Measurements from ENCODE around the gene MPZL1. TPM values are rescaled to one million over a fixed set of nuclear protein-coding genes. Genes with fewer than 3 reads are reported as not detected.

Gene MPZL1
- total and polyA plus RNA-seq, 2 of the 13 experiments (the other 11 are each of a cell fraction or from before 2014, with no cell fraction given) = 38.0 to 68.7 TPM

DNA sequence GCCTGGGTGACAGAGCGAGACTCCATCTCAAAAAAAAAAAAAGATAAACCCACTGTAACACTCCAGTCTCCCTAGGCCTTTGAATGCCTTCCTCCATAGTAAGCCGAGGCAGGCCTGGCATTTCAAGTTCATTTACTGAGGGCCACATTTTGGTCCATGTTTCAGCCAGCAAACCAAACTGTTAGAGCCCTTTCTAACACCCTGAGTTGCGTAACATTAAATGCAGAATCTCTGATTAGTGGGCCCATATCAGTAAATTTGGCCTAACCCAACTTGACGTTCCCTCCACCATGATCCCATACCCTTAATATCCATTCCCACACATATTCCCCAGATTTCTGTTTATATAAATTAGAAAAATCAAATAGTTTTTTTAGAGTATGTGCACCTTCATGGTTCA, 12.4 kb downstream of the MPZL1 start:
- H4K20me1 ChIP-seq (ENCODE audit: insufficient read depth, low read length) = 0 out of 2 replicates have a peak, but pooled peaks cover 5% of the 10 kb centered on the region
- peaks cover 1 to 11% of the 10 kb centered on the region in 2 experiments; a peak in 2 of 5 replicates for H3K36me3 ChIP-seq (replicated peaks in 1 of 2; ENCODE audit: control insufficient read depth in 1 of 2, insufficient read depth in 2 of 2, low read length in 2 of 2)
- ChIA-PET CTCF (ENCODE audit: low intra/inter-chr PET ratio, low total read pairs) (no interaction called here), POLR2A (no interaction called here)
- H2AFZ ChIP-seq (ENCODE audit: low read length) = no peak overlapping the region
- H3K4me1 ChIP-seq (ENCODE audit: insufficient read depth, low read length) = peaks cover 35% of the 10 kb centered on the region
- FAIRE-seq (no peak), DNase-seq (ENCODE audit: low spot score) (no peak), ATAC-seq (no peak)
- H3K4me2 ChIP-seq (ENCODE audit: low read depth, low read length) = no peak overlapping the region
- H3K27ac ChIP-seq (ENCODE audit: extremely low read length, insufficient read depth, low read length) = no peak overlapping the region
- 98% methylated on average over 4 of the region's 4 CpGs for WGBS (ENCODE audit: low lambda C conversion rate)
- in situ Hi-C loops (cut with HindIII; ENCODE audit: extremely low pct_ligation_motif_present, low pct_unique_long_range_greater_than_20kb) (no loop called here), intact Hi-C loops (cut with micrococcal nuclease; ENCODE audit: unreplicated experiment) (no loop called here)
- TF ChIP-seq ZBTB44 (CRISPR knock-in tag; IDR thresholded peaks at IDR 0.05) = no peak
- peak; percentile 71 for TF ChIP-seq CEBPB (IDR thresholded peaks at IDR 0.05; ENCODE audit: borderline replicate concordance, low read depth, low read length)
- H3K9me3 ChIP-seq (ENCODE audit: low read length) = no peaks in the 10 kb centered on the region
- no peaks in the 10 kb centered on the region for H3K27me3 ChIP-seq (ENCODE audit: control insufficient read depth in 1 of 2, insufficient read depth in 2 of 2, low read length in 2 of 2)
- BruUV-seq (replicated peaks) = no TSS peak
- no peak overlapping the region for H3K9ac ChIP-seq (ENCODE audit: insufficient read depth, low read depth, low read length)
- no peak overlapping the region for H3K4me3 ChIP-seq (replicated peaks in 1 of 3; ENCODE audit: insufficient read depth in 1 of 3, low read depth in 2 of 3, low read length in 3 of 3)
- H3K79me2 ChIP-seq (ENCODE audit: insufficient read depth, low read length) = peaks cover 45% of the 10 kb centered on the region

DNA sequence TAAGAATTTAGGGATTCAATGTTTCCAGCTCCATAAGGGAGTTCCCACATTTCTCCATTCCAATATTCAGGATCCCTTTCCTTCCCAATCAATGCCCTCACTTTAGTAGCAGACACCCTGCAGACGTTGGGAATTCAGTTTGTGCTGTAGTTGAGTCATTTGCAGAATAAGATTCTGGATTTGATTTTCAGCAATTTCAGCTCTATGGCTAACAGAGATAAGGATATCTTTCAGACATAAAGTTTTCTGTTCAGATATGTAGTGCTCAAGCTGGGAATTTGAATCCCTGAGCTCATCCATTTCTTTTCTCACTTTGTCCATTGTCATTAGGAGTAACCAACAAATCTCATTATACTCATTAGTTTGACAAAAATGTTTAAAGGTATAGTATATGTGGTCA, 13.1 kb downstream of the MPZL1 start:
- ChIA-PET POLR2A (no interaction called here), CTCF (ENCODE audit: low intra/inter-chr PET ratio, low total read pairs) (no interaction called here)
- DNase-seq (ENCODE audit: low spot score) (no peak), FAIRE-seq (no peak), ATAC-seq (no peak)
- peaks cover 5% of the 10 kb centered on the region; the same call in 1 of the 2 replicates for H4K20me1 ChIP-seq (ENCODE audit: insufficient read depth, low read length)
- H3K36me3 ChIP-seq (replicated peaks in 1 of 2; ENCODE audit: control insufficient read depth in 1 of 2, insufficient read depth in 2 of 2, low read length in 2 of 2) = peaks cover 1 to 11% of the 10 kb centered on the region in 2 experiments; a peak in 2 of 5 replicates
- BruUV-seq (replicated peaks) = no TSS peak
- H3K4me2 ChIP-seq (ENCODE audit: low read depth, low read length) = no peak overlapping the region
- intact Hi-C loops (cut with micrococcal nuclease; ENCODE audit: unreplicated experiment) = no loop called here
- 88% methylated on average over 1 of the region's 1 CpG for WGBS (ENCODE audit: low lambda C conversion rate)
- H3K27ac ChIP-seq (ENCODE audit: extremely low read length, insufficient read depth, low read length) = no peak overlapping the region
- no peak for TF ChIP-seq ZNF773 (CRISPR knock-in tag; IDR thresholded peaks at IDR 0.05; ENCODE audit: borderline replicate concordance)
- TF ChIP-seq RNF219 (CRISPR knock-in tag; IDR thresholded peaks at IDR 0.05) = no peak
- no peak for TF ChIP-seq ZSCAN29 (CRISPR knock-in tag; conservative IDR thresholded peaks at IDR 0.05)
- no peak for TF ChIP-seq ATF1 (CRISPR knock-in tag; IDR thresholded peaks at IDR 0.05)
- no peak for TF ChIP-seq MAFK (conservative IDR thresholded peaks at IDR 0.05 in 1 of 2, IDR thresholded peaks at IDR 0.05 in 1 of 2; ENCODE audit: low read length in 2 of 2)
- no peak for TF ChIP-seq KDM5A (IDR thresholded peaks at IDR 0.05; ENCODE audit: borderline replicate concordance, low read length)
- TF ChIP-seq ZNF83 (CRISPR knock-in tag; IDR thresholded peaks at IDR 0.05; ENCODE audit: borderline replicate concordance) = no peak
- TF ChIP-seq, protein P1, sequence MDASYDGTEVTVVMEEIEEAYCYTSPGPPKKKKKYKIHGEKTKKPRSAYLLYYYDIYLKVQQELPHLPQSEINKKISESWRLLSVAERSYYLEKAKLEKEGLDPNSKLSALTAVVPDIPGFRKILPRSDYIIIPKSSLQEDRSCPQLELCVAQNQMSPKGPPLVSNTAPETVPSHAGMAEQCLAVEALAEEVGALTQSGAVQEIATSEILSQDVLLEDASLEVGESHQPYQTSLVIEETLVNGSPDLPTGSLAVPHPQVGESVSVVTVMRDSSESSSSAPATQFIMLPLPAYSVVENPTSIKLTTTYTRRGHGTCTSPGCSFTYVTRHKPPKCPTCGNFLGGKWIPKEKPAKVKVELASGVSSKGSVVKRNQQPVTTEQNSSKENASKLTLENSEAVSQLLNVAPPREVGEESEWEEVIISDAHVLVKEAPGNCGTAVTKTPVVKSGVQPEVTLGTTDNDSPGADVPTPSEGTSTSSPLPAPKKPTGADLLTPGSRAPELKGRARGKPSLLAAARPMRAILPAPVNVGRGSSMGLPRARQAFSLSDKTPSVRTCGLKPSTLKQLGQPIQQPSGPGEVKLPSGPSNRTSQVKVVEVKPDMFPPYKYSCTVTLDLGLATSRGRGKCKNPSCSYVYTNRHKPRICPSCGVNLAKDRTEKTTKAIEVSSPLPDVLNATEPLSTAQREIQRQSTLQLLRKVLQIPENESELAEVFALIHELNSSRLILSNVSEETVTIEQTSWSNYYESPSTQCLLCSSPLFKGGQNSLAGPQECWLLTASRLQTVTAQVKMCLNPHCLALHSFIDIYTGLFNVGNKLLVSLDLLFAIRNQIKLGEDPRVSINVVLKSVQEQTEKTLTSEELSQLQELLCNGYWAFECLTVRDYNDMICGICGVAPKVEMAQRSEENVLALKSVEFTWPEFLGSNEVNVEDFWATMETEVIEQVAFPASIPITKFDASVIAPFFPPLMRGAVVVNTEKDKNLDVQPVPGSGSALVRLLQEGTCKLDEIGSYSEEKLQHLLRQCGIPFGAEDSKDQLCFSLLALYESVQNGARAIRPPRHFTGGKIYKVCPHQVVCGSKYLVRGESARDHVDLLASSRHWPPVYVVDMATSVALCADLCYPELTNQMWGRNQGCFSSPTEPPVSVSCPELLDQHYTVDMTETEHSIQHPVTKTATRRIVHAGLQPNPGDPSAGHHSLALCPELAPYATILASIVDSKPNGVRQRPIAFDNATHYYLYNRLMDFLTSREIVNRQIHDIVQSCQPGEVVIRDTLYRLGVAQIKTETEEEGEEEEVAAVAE (CRISPR knock-in tag; IDR thresholded peaks at IDR 0.05; ENCODE audit: borderline replicate concordance) = no peak
- H3K79me2 ChIP-seq (ENCODE audit: insufficient read depth, low read length) = peaks cover 45% of the 10 kb centered on the region
- peaks cover 41% of the 10 kb centered on the region for H3K4me1 ChIP-seq (ENCODE audit: insufficient read depth, low read length)
- H3K9me3 ChIP-seq (ENCODE audit: low read length) = no peaks in the 10 kb centered on the region
- no peak overlapping the region for H3K4me3 ChIP-seq (replicated peaks in 1 of 3; ENCODE audit: insufficient read depth in 1 of 3, low read depth in 2 of 3, low read length in 3 of 3)
- in situ Hi-C loops (cut with HindIII; ENCODE audit: extremely low pct_ligation_motif_present, low pct_unique_long_range_greater_than_20kb) = no loop called here
- no peak overlapping the region for H3K9ac ChIP-seq (ENCODE audit: insufficient read depth, low read depth, low read length)
- H3K27me3 ChIP-seq (ENCODE audit: control insufficient read depth in 1 of 2, insufficient read depth in 2 of 2, low read length in 2 of 2) = no peaks in the 10 kb centered on the region
- H2AFZ ChIP-seq (ENCODE audit: low read length) = no peak overlapping the region
